Tibial artery (tissue), 4 donors: Measurements from ENCODE around the gene EPHA1.

Experiments used
- DNase-seq, 2 donors: peaks; one replicate each; pipeline ENCODE4 v3.0.0-alpha.2; 2019
- H3K27ac ChIP-seq, 2 donors: fragments of 200-600 bp; sonication (generic) in 1 of 2; 1 replicate in 1 of 2; 2 replicates in 1 of 2; pipeline ENCODE4 v1.5.1; 2018 to 2019; ENCODE audit warnings: mild to moderate bottlenecking in 1 of 2
- H3K27me3 ChIP-seq, 2 donors: fragments of 200-600 bp; sonication (generic) in 1 of 2; one replicate each; pipeline versions ENCODE4 v1.5.1 to v1.6.0; 2016 to 2019
- H3K36me3 ChIP-seq, 3 donors: fragments of 200-600 bp; sonication (generic) in 2 of 3; one replicate each; pipeline ENCODE4 v1.5.1; 2016 to 2019; ENCODE audit warnings: mild to moderate bottlenecking in 2 of 3
- H3K4me1 ChIP-seq, 4 donors: fragments of 200-600 bp; sonication (generic) in 2 of 4; 1 replicate in 3 of 4; 2 replicates in 1 of 4; pipeline ENCODE4 v1.5.1; 2016 to 2019
- H3K4me3 ChIP-seq, 2 donors: fragments of 200-600 bp; sonication (generic) in 1 of 2; 1 replicate in 1 of 2; 2 replicates in 1 of 2; pipeline ENCODE4 v1.5.1; 2018 to 2019; ENCODE audit warnings: mild to moderate bottlenecking in 2 of 2
- H3K9me3 ChIP-seq, 3 donors: fragments of 200-600 bp; sonication (generic) in 1 of 3; one replicate each; pipeline ENCODE4 v1.5.1; 2016 to 2019
- intact Hi-C: fragments of 100-400 bp; cut with DNase I; formaldehyde crosslinking; loops from one replicate; pipeline ENCODE4 v1.15.0; 2023; ENCODE audit warnings: low total_unique reads
- TF ChIP-seq, protein P1 (sequence below), 2 experiments: fragments of 200-600 bp in 1 of 2; fragments of 450-650 bp in 1 of 2; IDR thresholded peaks; one replicate each; pipeline ENCODE4 v1.5.1; 2017 to 2019; ENCODE audit warnings: antibody characterized with exemption in 2 of 2, mild to moderate bottlenecking in 1 of 2, moderate library complexity in 1 of 2

EPHA1 gene

DNA sequence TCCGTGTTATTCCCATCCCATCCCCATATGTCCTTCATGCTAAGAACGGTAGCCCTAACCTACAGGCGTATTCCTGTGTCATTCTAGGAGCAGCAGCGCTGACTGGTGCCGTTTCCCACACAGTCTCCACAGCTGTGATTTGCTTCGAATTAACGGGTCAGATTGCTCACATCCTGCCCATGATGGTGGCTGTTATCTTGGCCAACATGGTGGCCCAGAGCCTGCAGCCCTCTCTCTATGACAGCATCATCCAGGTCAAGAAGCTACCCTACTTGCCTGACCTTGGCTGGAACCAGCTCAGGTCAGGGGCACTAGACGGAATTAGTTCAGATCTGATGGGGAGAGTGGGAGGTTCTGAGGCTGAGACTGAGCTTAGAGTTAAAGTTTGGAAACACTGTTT, 66.8 kb downstream of the EPHA1 start:
- no peak overlapping the region for H3K4me3 ChIP-seq
- no peaks in the 10 kb centered on the region for H3K9me3 ChIP-seq
- no peak overlapping the region for H3K27ac ChIP-seq
- H3K27me3 ChIP-seq = peaks cover 0 to 38% of the 10 kb centered on the region in 2 donors
- no peak for DNase-seq
- no peaks in the 10 kb centered on the region for H3K36me3 ChIP-seq
- H3K4me1 ChIP-seq = peaks cover 0 to 7% (median 2%) of the 10 kb centered on the region in 4 donors
- intact Hi-C loops = no loop called here
- TF ChIP-seq, protein P1, sequence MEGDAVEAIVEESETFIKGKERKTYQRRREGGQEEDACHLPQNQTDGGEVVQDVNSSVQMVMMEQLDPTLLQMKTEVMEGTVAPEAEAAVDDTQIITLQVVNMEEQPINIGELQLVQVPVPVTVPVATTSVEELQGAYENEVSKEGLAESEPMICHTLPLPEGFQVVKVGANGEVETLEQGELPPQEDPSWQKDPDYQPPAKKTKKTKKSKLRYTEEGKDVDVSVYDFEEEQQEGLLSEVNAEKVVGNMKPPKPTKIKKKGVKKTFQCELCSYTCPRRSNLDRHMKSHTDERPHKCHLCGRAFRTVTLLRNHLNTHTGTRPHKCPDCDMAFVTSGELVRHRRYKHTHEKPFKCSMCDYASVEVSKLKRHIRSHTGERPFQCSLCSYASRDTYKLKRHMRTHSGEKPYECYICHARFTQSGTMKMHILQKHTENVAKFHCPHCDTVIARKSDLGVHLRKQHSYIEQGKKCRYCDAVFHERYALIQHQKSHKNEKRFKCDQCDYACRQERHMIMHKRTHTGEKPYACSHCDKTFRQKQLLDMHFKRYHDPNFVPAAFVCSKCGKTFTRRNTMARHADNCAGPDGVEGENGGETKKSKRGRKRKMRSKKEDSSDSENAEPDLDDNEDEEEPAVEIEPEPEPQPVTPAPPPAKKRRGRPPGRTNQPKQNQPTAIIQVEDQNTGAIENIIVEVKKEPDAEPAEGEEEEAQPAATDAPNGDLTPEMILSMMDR (IDR thresholded peaks at IDR 0.05) = no peak
